Natural killer cell (primary cell): ENCODE measurements around the gene TEX28. TPM values are rescaled to one million over a fixed set of nuclear protein-coding genes. Genes with fewer than 3 reads are reported as not detected.
"Not testable (repeated sequence)": the region's sequence is repeated elsewhere in the genome, so short reads cannot be mapped to it uniquely, and the experiment has no call there.

Experiments
- ATAC-seq, 3 donors: fragments of 150-1000 bp in 2 of 3; fragments of 200-7000 bp in 1 of 3; cut with Tn5 transposase; 1 replicate in 1 of 3; 2 replicates in 2 of 3; pipeline ENCODE4 v1.10.0; 2021; ENCODE audit warnings: mild to moderate bottlenecking in 2 of 3, moderate library complexity in 2 of 3
- DNase-seq, 2 donors: peaks; one replicate each; pipeline versions ENCODE4 v3.0.0 to v3.0.0-alpha.2; 2013 to 2021; ENCODE audit warnings: mixed read lengths in 1 of 2
- H3K27ac ChIP-seq: one replicate; pipeline ENCODE4 v1.5.1; 2013; ENCODE audit warnings: mild to moderate bottlenecking, low read length
- H3K27me3 ChIP-seq: one replicate; pipeline ENCODE4 v1.6.1; 2013; ENCODE audit warnings: low read length; ENCODE audit not compliant: control insufficient read depth, insufficient read depth
- H3K36me3 ChIP-seq: one replicate; pipeline ENCODE4 v1.6.1; 2013; ENCODE audit warnings: low read length; ENCODE audit not compliant: control insufficient read depth, insufficient read depth
- H3K4me1 ChIP-seq: one replicate; pipeline ENCODE4 v1.6.1; 2013; ENCODE audit warnings: low read length; ENCODE audit not compliant: control insufficient read depth, insufficient read depth
- H3K4me3 ChIP-seq: one replicate; pipeline ENCODE4 v1.5.1; 2013; ENCODE audit warnings: low read length
- H3K9me3 ChIP-seq: one replicate; pipeline ENCODE4 v1.6.1; 2013; ENCODE audit warnings: low read length; ENCODE audit not compliant: control insufficient read depth, insufficient read depth
- H3K27ac Mint-ChIP-seq, 2 donors: one replicate each; pipeline ENCODE4 v1.8.0; 2022; ENCODE audit warnings: mild to moderate bottlenecking in 2 of 2, mixed read lengths in 2 of 2, moderate library complexity in 1 of 2
- H3K27me3 Mint-ChIP-seq, 2 donors: one replicate each; pipeline ENCODE4 v1.8.0; 2022; ENCODE audit warnings: low read depth in 2 of 2, mixed read lengths in 2 of 2
- H3K36me3 Mint-ChIP-seq: one replicate; pipeline ENCODE4 v1.8.0; 2022; ENCODE audit warnings: mixed read lengths
- H3K4me1 Mint-ChIP-seq, 2 donors: one replicate each; pipeline ENCODE4 v1.8.0; 2022; ENCODE audit warnings: mixed read lengths in 2 of 2
- H3K4me3 Mint-ChIP-seq: one replicate; pipeline ENCODE4 v1.8.0; 2022; ENCODE audit warnings: mild to moderate bottlenecking, moderate library complexity, mixed read lengths
- H3K9me3 Mint-ChIP-seq, 2 donors: one replicate each; pipeline ENCODE4 v1.8.0; 2022; ENCODE audit warnings: mixed read lengths in 2 of 2
- WGBS: methylation state at CpG from one replicate; pipeline ENCODE4 v1.1.7; 2013; ENCODE audit warnings: missing lambda C conversion rate; ENCODE audit not compliant: insufficient coverage; 5-methylcytosine and 5-hydroxymethylcytosine counted together
- intact Hi-C: fragments of 100-400 bp; cut with micrococcal nuclease; formaldehyde crosslinking; loops from one replicate; pipeline ENCODE4 v1.14.2; 2022
- total RNA-seq, 4 donors: library from RNA; stranded (reverse); fragments of 120-200 nt in 1 of 4; gene quantifications; one replicate each; pipeline versions ENCODE4 v1.2.3 to v1.2.4, GENCODE V29; 2013 to 2022

Gene TEX28
- total RNA-seq, 3 donors from 2014 or later (not counting 1 experiment from before 2014, with no cell fraction given) = 0.61 TPM; not detected in 2

GRCh38 chrX:154239982-154240503 is 54.9 kb downstream of the TEX28 start:
- 93% methylated on average over 4 of the region's 8 CpGs for WGBS
- Mint-ChIP-seq H3K27ac (peak overlapping the region; percentile 10 to 14), H3K4me3 (peak overlapping the region; percentile 2)
- H3K27me3 ChIP-seq, H3K36me3 ChIP-seq, H3K27me3 Mint-ChIP-seq, H3K4me1 ChIP-seq, H3K9me3 ChIP-seq, H3K27ac ChIP-seq, H3K4me3 ChIP-seq, H3K36me3 Mint-ChIP-seq, H3K9me3 Mint-ChIP-seq, intact Hi-C loops, ATAC-seq, H3K4me1 Mint-ChIP-seq: not testable (repeated sequence)
- peak in 1 of 2 donors; percentile 12 for DNase-seq

GRCh38 chrX:154238939-154239559 is 55.9 kb downstream of the TEX28 start:
- H3K27me3 Mint-ChIP-seq, intact Hi-C loops, H3K36me3 Mint-ChIP-seq, H3K4me3 ChIP-seq, H3K4me3 Mint-ChIP-seq, H3K9me3 ChIP-seq, H3K36me3 ChIP-seq, H3K9me3 Mint-ChIP-seq, H3K4me1 Mint-ChIP-seq, H3K27ac ChIP-seq, H3K27me3 ChIP-seq, H3K27ac Mint-ChIP-seq, ATAC-seq, H3K4me1 ChIP-seq, DNase-seq: not testable (repeated sequence)
- WGBS = no CpG with 5 or more reads among the region's 11 CpGs

DNA sequence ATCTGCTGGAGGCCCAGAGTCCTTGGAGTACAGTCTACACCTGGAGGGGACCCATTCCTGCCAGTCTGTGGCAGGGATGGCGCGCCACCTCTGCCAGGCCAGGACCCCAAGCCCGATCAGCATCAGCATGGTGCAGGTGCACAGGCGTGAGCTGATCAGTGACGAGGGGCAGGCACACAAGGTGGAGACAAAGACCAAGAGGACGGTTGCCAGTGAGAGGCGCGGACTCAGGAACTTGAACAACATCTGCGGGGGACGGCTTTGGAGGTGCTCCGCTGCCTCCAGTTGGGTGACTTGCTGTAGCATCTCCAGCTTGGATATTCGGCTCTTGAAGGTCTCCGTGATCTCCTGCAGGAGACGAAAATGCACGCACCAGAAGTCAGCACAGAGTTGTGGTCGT is 61.3 kb downstream of the TEX28 start:
- H3K36me3 Mint-ChIP-seq, ATAC-seq, H3K9me3 Mint-ChIP-seq, H3K4me1 Mint-ChIP-seq, H3K4me3 Mint-ChIP-seq, DNase-seq, H3K4me1 ChIP-seq, intact Hi-C loops, H3K27ac Mint-ChIP-seq, H3K9me3 ChIP-seq, H3K27me3 ChIP-seq, H3K27me3 Mint-ChIP-seq, H3K4me3 ChIP-seq, H3K36me3 ChIP-seq, H3K27ac ChIP-seq: not testable (repeated sequence)
- WGBS = no CpG with 5 or more reads among the region's 16 CpGs

DNA sequence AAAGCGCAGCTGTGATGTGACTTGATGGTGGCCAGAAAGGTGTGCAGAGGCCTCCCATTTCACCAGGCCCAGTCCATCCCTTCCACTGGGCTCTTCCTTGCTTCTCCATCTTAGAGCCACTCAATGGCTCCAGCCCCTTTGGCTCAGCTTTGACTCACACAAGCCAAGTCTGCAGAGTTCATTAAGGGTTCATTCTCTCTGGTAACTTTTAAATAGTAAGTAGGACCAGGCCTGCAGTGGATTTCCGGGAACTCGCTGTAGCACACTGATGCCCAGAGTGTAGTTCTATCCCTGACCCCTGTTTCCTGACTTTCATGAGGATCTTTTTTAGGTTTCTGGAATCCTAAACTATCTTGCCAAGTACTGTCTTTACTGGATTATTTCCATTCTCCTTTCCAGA is 63.5 kb downstream of the TEX28 start:
- H3K9me3 Mint-ChIP-seq, H3K9me3 ChIP-seq, H3K4me1 ChIP-seq, H3K36me3 Mint-ChIP-seq, H3K27me3 Mint-ChIP-seq, ATAC-seq, H3K4me1 Mint-ChIP-seq, H3K4me3 ChIP-seq, DNase-seq, intact Hi-C loops, H3K27ac ChIP-seq, H3K27me3 ChIP-seq, H3K36me3 ChIP-seq, H3K27ac Mint-ChIP-seq, H3K4me3 Mint-ChIP-seq: not testable (repeated sequence)
- no CpG with 5 or more reads among the region's 3 CpGs for WGBS

GRCh38 chrX:154226706-154227105 is 68.2 kb downstream of the TEX28 start:
- H3K27ac ChIP-seq, H3K4me3 ChIP-seq, H3K9me3 Mint-ChIP-seq, ATAC-seq, H3K36me3 ChIP-seq, H3K4me3 Mint-ChIP-seq, H3K9me3 ChIP-seq, intact Hi-C loops, H3K27me3 ChIP-seq, H3K4me1 ChIP-seq, H3K27ac Mint-ChIP-seq, H3K4me1 Mint-ChIP-seq, DNase-seq, H3K36me3 Mint-ChIP-seq, H3K27me3 Mint-ChIP-seq: not testable (repeated sequence)
- no CpG with 5 or more reads among the region's 9 CpGs for WGBS

DNA sequence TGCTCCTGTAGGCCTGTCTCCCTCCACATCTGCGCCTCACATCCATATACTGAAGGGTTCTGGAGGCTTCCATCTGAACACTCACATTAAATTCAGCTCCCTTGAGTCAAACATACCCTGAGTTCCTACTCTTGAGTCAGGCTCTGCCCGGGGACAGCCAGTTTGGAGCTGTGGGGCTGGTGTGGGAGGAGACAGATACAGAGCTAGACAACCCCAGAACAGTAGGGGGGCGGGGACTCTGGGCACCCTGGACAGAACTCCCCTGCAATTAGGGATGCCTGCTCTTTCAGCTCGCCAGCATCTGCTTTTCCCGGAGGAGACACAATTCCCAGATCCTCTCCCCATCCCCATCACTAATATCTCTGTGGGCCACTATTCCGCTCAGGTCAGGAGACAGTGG is 69.6 kb downstream of the TEX28 start:
- H3K9me3 ChIP-seq, H3K36me3 Mint-ChIP-seq, H3K27ac Mint-ChIP-seq, H3K27me3 Mint-ChIP-seq, intact Hi-C loops, H3K36me3 ChIP-seq, H3K27me3 ChIP-seq, H3K9me3 Mint-ChIP-seq, H3K4me1 ChIP-seq, H3K27ac ChIP-seq, H3K4me3 Mint-ChIP-seq, H3K4me1 Mint-ChIP-seq, DNase-seq, ATAC-seq, H3K4me3 ChIP-seq: not testable (repeated sequence)
- WGBS = no CpG with 5 or more reads among the region's 6 CpGs

Other genes with a start within 250 kb of the TEX28 start
- gene MECP2, start 197.4 kb downstream of the TEX28 start, total RNA-seq = 100 to 1,000 TPM; 177 to 198 (median 182) TPM
- not detected for gene OPN1LW, start 150.9 kb downstream of the TEX28 start, total RNA-seq
- not detected for gene OPN1MW, start 112.5 kb downstream of the TEX28 start, total RNA-seq
- not detected for gene OPN1MW2, start 75.4 kb downstream of the TEX28 start, total RNA-seq
- gene OPN1MW3, start 37.5 kb downstream of the TEX28 start, total RNA-seq = not detected
- 10 to 100 TPM; 17.1 to 42.8 (median 28.8) TPM for gene TKTL1, start 671 bp upstream of the TEX28 start, total RNA-seq
- gene FLNA, start 79.5 kb upstream of the TEX28 start, total RNA-seq = 1,000 to 10,000 TPM; 2,872 to 3,483 (median 2,927) TPM
- 100 to 1,000 TPM; 141 to 175 (median 152) TPM for gene EMD, start 84.2 kb upstream of the TEX28 start, total RNA-seq
- 1,000 to 10,000 TPM; 2,249 to 2,456 (median 2,324) TPM for gene RPL10, start 103.3 kb upstream of the TEX28 start, total RNA-seq
- 10 to 100 TPM; 16.7 to 19.6 (median 16.8) TPM for gene DNASE1L1, start 114.1 kb upstream of the TEX28 start, total RNA-seq
- gene TAFAZZIN, start 116.4 kb upstream of the TEX28 start, total RNA-seq = 10 to 100 TPM; 67.3 to 87.2 (median 67.7) TPM
- 10 to 100 TPM; 62.4 to 71.7 (median 65.9) TPM for gene ATP6AP1, start 133.6 kb upstream of the TEX28 start, total RNA-seq
- 100 to 1,000 TPM; 138 to 174 (median 140) TPM for gene GDI1, start 142.0 kb upstream of the TEX28 start, total RNA-seq
- 10 to 100 TPM; 48.9 to 63.2 (median 54.1) TPM for gene FAM50A, start 149.0 kb upstream of the TEX28 start, total RNA-seq
- gene PLXNA3, start 163.2 kb upstream of the TEX28 start, total RNA-seq = 10 to 100 TPM; 20.8 to 34.3 (median 32.2) TPM
- 10 to 100 TPM; 10.8 to 12.5 (median 10.9) TPM for gene LAGE3, start 184.2 kb upstream of the TEX28 start, total RNA-seq
- 10 to 100 TPM; 11.7 to 22.4 (median 17.6) TPM for gene UBL4A, start 191.5 kb upstream of the TEX28 start, total RNA-seq
- 10 to 100 TPM; 26.5 to 42.1 (median 31.8) TPM for gene SLC10A3, start 195.5 kb upstream of the TEX28 start, total RNA-seq
- 10 to 100 TPM; 31.1 to 38.0 (median 37.3) TPM for gene FAM3A, start 221.1 kb upstream of the TEX28 start, total RNA-seq